Measurements from ENCODE around the gene NGFR.

The NGFR gene, protein sequence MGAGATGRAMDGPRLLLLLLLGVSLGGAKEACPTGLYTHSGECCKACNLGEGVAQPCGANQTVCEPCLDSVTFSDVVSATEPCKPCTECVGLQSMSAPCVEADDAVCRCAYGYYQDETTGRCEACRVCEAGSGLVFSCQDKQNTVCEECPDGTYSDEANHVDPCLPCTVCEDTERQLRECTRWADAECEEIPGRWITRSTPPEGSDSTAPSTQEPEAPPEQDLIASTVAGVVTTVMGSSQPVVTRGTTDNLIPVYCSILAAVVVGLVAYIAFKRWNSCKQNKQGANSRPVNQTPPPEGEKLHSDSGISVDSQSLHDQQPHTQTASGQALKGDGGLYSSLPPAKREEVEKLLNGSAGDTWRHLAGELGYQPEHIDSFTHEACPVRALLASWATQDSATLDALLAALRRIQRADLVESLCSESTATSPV

DNA sequence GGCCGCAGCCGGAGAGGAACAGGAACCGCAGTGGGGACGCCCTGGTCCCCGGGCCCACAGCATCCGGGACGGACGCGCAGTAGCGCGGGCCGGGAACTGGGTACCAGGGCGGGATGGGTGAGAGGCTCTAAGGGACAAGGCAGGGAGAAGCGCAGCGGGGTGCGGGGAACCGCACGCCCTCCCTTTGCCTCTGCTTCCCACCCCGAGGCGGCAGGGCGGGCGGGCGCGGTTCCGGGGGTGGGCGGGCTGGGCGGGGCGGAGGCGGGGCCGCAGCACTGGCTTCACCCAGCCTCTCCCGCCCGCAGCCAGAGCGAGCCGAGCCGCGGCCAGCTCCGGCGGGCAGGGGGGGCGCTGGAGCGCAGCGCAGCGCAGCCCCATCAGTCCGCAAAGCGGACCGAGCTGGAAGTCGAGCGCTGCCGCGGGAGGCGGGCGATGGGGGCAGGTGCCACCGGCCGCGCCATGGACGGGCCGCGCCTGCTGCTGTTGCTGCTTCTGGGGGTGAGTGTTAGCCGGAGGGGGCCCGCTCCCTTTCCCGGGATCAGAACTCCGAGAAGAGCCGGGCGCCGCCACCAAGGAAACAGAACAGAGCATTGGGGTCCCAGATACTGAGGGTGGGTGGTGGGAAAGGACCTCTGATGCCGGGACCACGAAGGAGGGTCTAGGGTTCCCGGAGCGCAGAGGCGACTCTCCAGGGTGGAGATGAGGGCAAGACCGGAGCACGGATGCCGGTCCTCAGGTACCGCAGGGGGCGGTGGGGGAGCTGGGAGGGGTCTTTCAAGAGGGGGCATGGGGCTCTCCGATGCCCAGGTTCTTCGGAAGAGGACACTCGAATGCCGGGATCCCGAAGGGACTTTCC, at the start of gene NGFR:
TSS of gene NGFR (plus strand) at position 308 of the 856 bp plus-strand sequence. CDS start at position 433, 125 bp downstream.
- DNase-seq, result no peak

- DNase-seq, result no peak
Observed at GRCh38 chr17:49445591-49445990, 49.5 kb upstream of the NGFR start.

GRCh38 chr17:49447628-49448302, 47.3 kb upstream of the NGFR start:
- DNase-seq, result no peak

- DNase-seq, result no peak
Observed at GRCh38 chr17:49450181-49450580, 44.9 kb upstream of the NGFR start.

DNA sequence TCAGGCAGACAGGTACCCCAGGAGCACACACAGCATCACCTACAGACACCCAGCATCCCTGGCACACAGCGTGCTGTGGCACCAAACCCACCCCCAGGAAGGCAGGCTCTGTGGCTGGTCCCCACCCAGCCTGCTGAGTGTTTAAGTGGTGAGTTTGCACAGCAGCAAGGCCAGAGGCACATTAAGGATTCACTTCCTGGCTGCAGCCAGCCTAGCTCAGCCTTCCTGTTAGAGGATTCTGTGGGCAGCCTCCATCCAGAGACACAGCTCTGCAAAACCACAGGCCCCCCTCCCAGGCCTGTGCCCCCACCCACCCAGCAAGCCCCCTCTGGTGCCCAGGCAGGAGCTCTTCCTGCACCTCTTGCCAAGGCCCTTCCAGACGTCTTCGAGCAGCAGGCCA, 44.4 kb upstream of the NGFR start:
- DNase-seq, result no peak

GRCh38 chr17:49452201-49452600, 42.9 kb upstream of the NGFR start:
- DNase-seq, result no peak

DNA sequence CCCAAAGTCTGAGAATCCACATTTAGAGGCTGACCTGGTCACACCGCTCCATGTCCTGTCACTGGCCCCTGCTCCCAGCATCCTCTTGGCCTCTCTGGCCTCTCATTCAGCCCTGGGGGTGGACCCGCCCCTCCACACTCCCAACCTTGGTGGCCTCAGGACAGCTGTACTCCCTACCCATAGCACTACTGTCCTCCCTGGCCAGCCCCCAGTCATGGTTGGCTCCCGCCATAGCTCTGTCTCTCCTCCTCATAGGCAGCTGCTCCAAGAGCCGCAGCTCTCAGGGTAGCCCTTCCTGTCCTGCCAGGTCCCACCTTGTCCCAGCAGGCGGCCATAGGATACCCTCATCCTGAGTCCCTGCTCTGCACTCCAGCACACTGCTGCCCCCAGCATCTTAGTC, 42.4 kb upstream of the NGFR start:
- DNase-seq, result no peak

GRCh38 chr17:49454050-49454449, 41.0 kb upstream of the NGFR start:
- DNase-seq, result no peak

DNA sequence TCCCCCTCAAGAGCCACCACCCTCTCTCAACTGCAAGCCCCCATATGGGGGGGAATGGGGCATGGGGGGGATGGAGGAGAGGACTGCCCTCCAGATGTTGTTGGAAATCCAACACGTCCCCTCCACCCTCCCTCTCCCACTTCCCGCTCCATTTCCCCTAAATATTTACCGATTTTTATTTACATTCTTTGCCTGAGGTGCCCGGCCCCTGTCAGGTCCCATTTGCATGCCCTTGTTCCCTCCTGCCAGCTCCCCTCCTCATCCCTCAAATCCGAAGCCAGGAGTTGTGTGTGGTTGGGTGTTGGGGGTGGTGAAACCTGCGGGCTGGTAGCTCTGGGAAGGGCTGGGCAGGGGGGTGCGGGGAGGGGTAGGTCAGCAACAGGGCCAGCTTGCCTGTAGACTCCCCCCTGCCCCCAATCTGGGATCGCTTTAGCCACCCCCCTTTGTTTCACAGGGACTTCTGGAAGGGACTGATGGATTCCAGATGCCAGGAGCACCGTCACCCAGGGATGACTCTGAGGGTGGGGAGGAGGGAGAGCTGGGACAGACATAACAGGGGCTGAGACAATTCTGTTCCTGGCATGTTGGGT, 39.7 kb upstream of the NGFR start:
- DNase-seq, result no peak

GRCh38 chr17:49456183-49456965, 38.7 kb upstream of the NGFR start:
- no peak for DNase-seq

DNA sequence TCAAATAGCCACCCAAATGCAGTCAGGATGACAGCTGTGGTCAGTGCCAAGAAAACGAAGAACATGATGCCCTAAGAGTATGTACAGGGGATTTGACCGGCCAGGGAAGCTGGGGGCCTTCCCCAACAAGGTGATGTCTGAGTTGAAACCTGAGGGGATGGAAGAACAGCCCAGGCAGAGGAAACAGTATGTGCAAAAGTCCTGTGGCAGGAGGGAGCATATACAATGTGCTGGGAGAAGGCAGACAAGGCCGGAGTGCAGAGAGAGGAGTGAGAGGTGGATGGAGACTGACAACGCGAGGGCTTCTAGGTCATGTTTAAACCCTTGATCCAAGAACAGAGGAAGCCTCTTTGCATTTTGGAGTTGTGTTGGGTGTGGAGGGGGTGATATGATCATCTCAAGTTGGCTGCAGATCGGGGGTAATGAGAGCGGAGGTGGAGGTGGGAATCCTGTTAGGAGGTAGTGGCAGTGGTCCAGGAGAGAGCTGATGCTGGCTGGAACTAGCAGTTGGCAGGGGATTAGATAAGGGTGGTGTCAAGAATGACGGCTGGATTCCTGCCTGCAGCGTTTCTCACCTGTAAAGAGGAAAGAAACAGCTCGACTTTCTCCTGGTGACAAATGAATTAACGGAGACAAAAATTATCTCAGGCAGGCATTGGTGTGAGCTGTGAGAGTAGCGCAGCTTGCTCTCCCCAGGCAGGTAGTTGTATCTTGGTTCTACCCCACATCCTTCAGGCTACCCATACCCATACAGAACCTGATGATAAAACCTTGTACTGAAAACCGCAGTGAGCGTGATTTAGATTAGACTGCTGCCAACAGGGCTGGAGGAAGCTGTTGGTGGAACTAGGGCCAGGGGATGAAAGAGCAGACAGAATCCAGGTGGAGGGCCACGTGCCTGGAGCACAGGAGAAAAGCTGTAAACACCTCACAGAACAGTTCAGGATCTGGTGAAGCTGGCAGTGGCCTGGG, 37.2 kb upstream of the NGFR start:
- DNase-seq, result no peak

DNA sequence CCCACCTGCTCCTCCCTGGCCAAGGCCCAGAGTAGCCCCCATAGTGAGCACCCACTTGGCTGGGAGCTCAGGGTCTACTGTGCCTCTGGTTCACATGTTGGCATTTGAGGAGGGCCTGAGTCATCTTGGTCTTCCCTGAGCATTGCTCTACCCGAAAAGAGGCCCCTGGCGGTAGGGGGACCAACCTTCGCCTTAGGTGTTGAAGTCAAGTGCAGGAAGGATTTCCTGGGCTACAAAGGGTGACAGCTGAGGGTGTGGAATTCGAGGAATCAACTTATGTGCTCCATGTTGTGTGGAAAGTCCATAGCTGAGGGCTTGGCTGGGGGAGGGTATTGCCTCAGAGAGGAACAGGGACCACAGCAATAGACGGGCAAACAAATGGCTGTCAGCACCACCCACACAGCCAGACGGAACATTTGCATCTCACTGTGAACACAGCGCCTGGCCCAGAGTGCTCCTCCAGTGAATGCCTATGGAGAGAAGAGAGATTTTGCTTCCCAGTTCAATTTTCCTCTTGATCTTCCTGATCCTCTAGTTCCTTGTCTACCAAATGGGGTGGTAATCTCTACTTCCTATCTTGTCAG, 35.6 kb upstream of the NGFR start:
- DNase-seq, result no peak

DNA sequence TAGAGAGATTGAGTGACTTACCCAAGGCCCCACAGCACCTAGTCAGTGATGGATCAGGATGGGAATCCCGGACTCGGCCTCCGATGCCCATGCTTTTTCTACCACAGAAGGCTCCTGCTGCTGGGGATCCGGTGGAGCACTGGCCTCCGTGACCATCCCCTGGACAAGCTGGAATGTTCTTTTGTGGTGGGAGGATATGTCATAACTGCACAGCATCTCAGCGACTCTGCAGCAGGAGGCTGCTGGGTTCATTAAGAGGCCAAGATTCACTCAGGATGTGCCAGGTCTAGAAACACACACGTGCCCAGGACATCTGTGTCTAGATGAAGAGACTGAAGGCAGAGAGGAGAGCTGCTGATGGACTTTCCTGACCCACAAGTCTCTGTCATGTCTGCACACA, 34.7 kb upstream of the NGFR start:
- DNase-seq, result no peak

- no peak for DNase-seq
Observed at GRCh38 chr17:49461580-49461979, 33.5 kb upstream of the NGFR start.

DNA sequence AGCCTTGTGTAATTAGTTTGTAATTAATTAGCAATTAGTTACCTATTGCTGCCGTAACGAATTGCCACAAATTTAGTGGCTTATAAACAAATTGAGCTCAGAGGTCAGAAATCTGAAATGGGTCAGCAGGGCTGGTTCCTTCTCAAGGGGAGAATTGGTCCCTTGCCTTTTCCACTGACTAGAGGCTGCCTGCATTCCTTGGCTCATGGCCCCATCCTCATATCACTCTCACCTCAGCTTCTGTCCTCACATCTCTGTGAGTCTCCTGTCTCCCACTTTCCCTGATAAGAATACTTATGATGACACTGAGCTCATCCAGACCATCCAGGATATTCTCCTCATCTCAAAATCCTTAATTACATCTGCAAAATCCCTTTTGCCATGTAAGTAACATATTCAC, 31.0 kb upstream of the NGFR start:
- no peak for DNase-seq

DNA sequence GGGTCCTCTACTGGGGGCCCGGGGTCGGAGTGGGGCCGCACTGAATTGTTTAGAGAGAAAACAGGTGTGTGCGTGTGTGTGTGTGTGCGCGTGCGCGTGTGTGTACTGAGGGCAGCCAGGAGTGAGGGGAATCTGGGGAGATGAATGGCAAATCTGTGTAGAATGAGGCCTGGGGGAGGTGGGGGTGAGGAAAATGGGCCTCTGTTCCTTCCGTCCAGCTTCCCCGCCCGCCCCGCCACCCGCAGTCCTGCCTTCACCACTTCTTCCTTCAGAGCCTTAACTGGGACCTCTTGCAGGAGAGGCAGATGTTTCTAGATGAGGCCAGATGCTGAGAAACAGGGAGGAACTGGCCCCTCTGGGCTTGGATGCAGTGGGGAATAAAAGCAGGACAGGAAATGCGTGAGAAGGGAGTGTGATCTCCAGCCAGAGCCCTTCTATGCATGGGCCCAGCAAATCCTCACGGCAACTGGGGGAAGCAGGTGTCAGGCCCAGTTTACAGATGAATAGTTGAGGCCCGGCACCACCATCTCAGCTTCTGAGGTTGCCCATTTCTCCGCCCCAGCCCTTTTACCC, 29.7 kb upstream of the NGFR start:
- no peak for DNase-seq

GRCh38 chr17:49466436-49466835, 28.7 kb upstream of the NGFR start:
- no peak for DNase-seq

DNA sequence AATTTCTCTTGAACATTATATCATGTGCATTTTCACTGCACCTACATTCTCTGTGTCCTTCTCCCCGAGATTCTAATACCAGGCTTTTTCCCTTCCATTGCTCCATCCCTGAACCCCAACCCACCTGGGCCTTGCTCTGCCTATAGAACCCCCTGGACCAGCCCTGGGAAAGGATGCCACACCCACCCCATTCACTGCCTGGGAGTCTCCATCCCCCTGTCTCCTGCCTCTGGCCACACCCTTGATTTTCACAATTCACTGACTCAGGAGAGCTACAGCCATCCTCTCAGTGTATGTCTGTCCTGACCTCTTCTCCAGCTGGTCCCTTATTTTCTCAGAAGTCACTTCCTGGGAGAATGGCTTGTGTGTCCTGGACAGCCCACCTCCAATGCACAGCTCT, 27.9 kb upstream of the NGFR start:
- no peak for DNase-seq

- no peak for DNase-seq
Observed at GRCh38 chr17:49468811-49469385, 26.2 kb upstream of the NGFR start.

Measured in NCI-H187 treated with DMSO at 0.1 percent for 48 hours (cell line).